Thoracic aorta (tissue), 2 donors: Measurements from ENCODE around the gene SLC25A12. TPM values are rescaled to one million over a fixed set of nuclear protein-coding genes. Genes with fewer than 3 reads are reported as not detected.

Experiments
- ATAC-seq: fragments of 150-250 bp; one replicate; pipeline ENCODE4 v1.8.0; 2017; ENCODE audit warnings: low read depth; ENCODE audit not compliant: insufficient number of reproducible peaks, low FRiP score
- DNase-seq: peaks from one replicate; pipeline ENCODE4 v3.0.0-alpha.2; 2020; ENCODE audit warnings: low spot score
- H3K27ac ChIP-seq, 2 donors: fragments of 200-600 bp; sonication (generic); 1 replicate in 1 of 2; 2 replicates in 1 of 2; pipeline ENCODE4 v1.5.1; 2016; ENCODE audit warnings: mild to moderate bottlenecking in 2 of 2, moderate library complexity in 2 of 2
- H3K27me3 ChIP-seq: fragments of 200-600 bp; sonication (generic); replicated peaks from 2 replicates; pipeline ENCODE4 v1.6.0; 2016; ENCODE audit warnings: mild to moderate bottlenecking; ENCODE audit not compliant: insufficient read depth
- H3K36me3 ChIP-seq: fragments of 200-600 bp; sonication (generic); one replicate; pipeline ENCODE4 v1.5.1; 2016
- H3K4me1 ChIP-seq, 2 donors: fragments of 200-600 bp; sonication (generic); 1 replicate in 1 of 2; 2 replicates in 1 of 2; pipeline versions ENCODE4 v1.5.1 to v1.6.0; 2016; ENCODE audit warnings: low read depth in 2 of 2, mild to moderate bottlenecking in 1 of 2; ENCODE audit not compliant: control insufficient read depth in 1 of 2
- H3K4me3 ChIP-seq: fragments of 200-600 bp; sonication (generic); 2 replicates; pipeline ENCODE4 v1.5.1; 2016; ENCODE audit warnings: mild to moderate bottlenecking
- H3K9me3 ChIP-seq: fragments of 200-600 bp; sonication (generic); 2 replicates; pipeline ENCODE4 v1.5.1; 2016
- CTCF ChIP-seq: fragments of 200-600 bp; sonication (generic); IDR thresholded peaks from one replicate; pipeline ENCODE4 v1.5.1; 2019; ENCODE audit warnings: antibody characterized with exemption
- total RNA-seq, 2 donors: library from RNA; depleted of rRNA; stranded (reverse); fragments of >200 nt; gene quantifications; one replicate each; pipeline versions ENCODE4 v1.1.0 to v1.2.3, GENCODE V29; 2016

SLC25A12 gene
- total RNA-seq, 2 donors from 2014 or later, result 27.2 to 39.3 TPM

- H3K27me3 ChIP-seq, result no peaks in the 10 kb centered on the region
- no peaks in the 10 kb centered on the region for H3K36me3 ChIP-seq
- peaks cover 8 to 19% of the 10 kb centered on the region in 2 donors for H3K4me1 ChIP-seq
- TF ChIP-seq CTCF, result no peak
- DNase-seq (no peak), ATAC-seq (no peak)
- no peaks in the 10 kb centered on the region for H3K9me3 ChIP-seq
- H3K27ac ChIP-seq, result no peak overlapping the region
- H3K4me3 ChIP-seq, result no peak overlapping the region
These were observed 25.4 kb upstream of the SLC25A12 start for GRCh38 chr2:171919453-171919852.

- DNase-seq (no peak), ATAC-seq (no peak)
These were observed 19.5 kb upstream of the SLC25A12 start for GRCh38 chr2:171913517-171913916.

GRCh38 chr2:171910494-171910893, 16.4 kb upstream of the SLC25A12 start:
- H3K9me3 ChIP-seq, result no peaks in the 10 kb centered on the region
- H3K4me1 ChIP-seq, result no peaks in the 10 kb centered on the region

More at GRCh38 chr2:171913517-171913916, 19.5 kb upstream of the SLC25A12 start:
- Histone ChIP-seq H3K4me1 (no peaks in the 10 kb centered on the region), H3K4me3 (no peak overlapping the region), H3K27me3 (no peaks in the 10 kb centered on the region), H3K27ac (no peak overlapping the region), H3K36me3 (no peaks in the 10 kb centered on the region), H3K9me3 (no peaks in the 10 kb centered on the region)
- no peak for TF ChIP-seq CTCF

GRCh38 chr2:171909266-171909665, 15.2 kb upstream of the SLC25A12 start:
- no peaks in the 10 kb centered on the region for H3K4me1 ChIP-seq
- H3K36me3 ChIP-seq, result no peaks in the 10 kb centered on the region
- ATAC-seq (no peak), DNase-seq (no peak)
- no peaks in the 10 kb centered on the region for H3K9me3 ChIP-seq
- H3K4me3 ChIP-seq, result no peak overlapping the region
- H3K27me3 ChIP-seq, result no peaks in the 10 kb centered on the region
- H3K27ac ChIP-seq, result no peak overlapping the region
- TF ChIP-seq CTCF, result no peak

More at GRCh38 chr2:171910494-171910893, 16.4 kb upstream of the SLC25A12 start:
- ATAC-seq (no peak), DNase-seq (no peak)
- no peak for TF ChIP-seq CTCF
- no peaks in the 10 kb centered on the region for H3K27me3 ChIP-seq
- no peak overlapping the region for H3K27ac ChIP-seq
- no peaks in the 10 kb centered on the region for H3K36me3 ChIP-seq
- H3K4me3 ChIP-seq, result no peak overlapping the region

GRCh38 chr2:171908235-171908634, 14.2 kb upstream of the SLC25A12 start:
- TF ChIP-seq CTCF, result no peak
- Histone ChIP-seq H3K36me3 (no peaks in the 10 kb centered on the region), H3K27ac (no peak overlapping the region), H3K4me1 (no peaks in the 10 kb centered on the region), H3K4me3 (no peak overlapping the region), H3K9me3 (no peaks in the 10 kb centered on the region), H3K27me3 (no peaks in the 10 kb centered on the region)
- no peak for ATAC-seq
- DNase-seq, result no peak
